ENCODE measurements around the gene LRRC73. TPM values are rescaled to one million over a fixed set of nuclear protein-coding genes. Genes with fewer than 3 reads are reported as not detected.

The LRRC73 gene
- total RNA-seq, 1 experiment from 2014 or later, result 1.4 TPM

GRCh38 chr6:43469947-43470346 is 40.2 kb downstream of the LRRC73 start:
- ChIA-PET CTCF (interaction anchor here (1.0 to 1.4 kb wide), 3 partner anchors 14 to 183 kb away, joined by 3 to 8 read pairs (median 3); no protein-coding TSS in a partner anchor), POLR2A (no interaction called here)
- H3K27me3 Mint-ChIP-seq (ENCODE audit: low read depth), result no peaks in the 10 kb centered on the region; the same call in 1 of the 2 replicates
- H3K9me3 Mint-ChIP-seq, result no peaks in the 10 kb centered on the region
- H3K4me3 Mint-ChIP-seq, result no peak overlapping the region
- TF ChIP-seq, protein P1, sequence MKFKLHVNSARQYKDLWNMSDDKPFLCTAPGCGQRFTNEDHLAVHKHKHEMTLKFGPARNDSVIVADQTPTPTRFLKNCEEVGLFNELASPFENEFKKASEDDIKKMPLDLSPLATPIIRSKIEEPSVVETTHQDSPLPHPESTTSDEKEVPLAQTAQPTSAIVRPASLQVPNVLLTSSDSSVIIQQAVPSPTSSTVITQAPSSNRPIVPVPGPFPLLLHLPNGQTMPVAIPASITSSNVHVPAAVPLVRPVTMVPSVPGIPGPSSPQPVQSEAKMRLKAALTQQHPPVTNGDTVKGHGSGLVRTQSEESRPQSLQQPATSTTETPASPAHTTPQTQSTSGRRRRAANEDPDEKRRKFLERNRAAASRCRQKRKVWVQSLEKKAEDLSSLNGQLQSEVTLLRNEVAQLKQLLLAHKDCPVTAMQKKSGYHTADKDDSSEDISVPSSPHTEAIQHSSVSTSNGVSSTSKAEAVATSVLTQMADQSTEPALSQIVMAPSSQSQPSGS (CRISPR knock-in tag; IDR thresholded peaks at IDR 0.05; ENCODE audit: borderline replicate concordance, low read depth), result no peak
- TF ChIP-seq, protein P2, sequence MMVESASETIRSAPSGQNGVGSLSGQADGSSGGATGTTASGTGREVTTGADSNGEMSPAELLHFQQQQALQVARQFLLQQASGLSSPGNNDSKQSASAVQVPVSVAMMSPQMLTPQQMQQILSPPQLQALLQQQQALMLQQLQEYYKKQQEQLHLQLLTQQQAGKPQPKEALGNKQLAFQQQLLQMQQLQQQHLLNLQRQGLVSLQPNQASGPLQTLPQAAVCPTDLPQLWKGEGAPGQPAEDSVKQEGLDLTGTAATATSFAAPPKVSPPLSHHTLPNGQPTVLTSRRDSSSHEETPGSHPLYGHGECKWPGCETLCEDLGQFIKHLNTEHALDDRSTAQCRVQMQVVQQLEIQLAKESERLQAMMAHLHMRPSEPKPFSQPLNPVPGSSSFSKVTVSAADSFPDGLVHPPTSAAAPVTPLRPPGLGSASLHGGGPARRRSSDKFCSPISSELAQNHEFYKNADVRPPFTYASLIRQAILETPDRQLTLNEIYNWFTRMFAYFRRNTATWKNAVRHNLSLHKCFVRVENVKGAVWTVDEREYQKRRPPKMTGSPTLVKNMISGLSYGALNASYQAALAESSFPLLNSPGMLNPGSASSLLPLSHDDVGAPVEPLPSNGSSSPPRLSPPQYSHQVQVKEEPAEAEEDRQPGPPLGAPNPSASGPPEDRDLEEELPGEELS (CRISPR knock-in tag; IDR thresholded peaks at IDR 0.05), result no peak
- TF ChIP-seq ATF1 (CRISPR knock-in tag; IDR thresholded peaks at IDR 0.05) (no peak), PREB (CRISPR knock-in tag; IDR thresholded peaks at IDR 0.05; ENCODE audit: borderline replicate concordance) (no peak), E2F1 (CRISPR knock-in tag; IDR thresholded peaks at IDR 0.05) (no peak), CBFB (CRISPR knock-in tag; IDR thresholded peaks at IDR 0.05; ENCODE audit: low read depth) (no peak), HMGA2 (CRISPR knock-in tag; IDR thresholded peaks at IDR 0.05) (no peak), ZNF138 (CRISPR knock-in tag; conservative IDR thresholded peaks at IDR 0.05) (no peak), FOXP1 (CRISPR knock-in tag; IDR thresholded peaks at IDR 0.05; ENCODE audit: borderline replicate concordance) (no peak)
- H3K4me1 Mint-ChIP-seq, result peaks cover 12% of the 10 kb centered on the region
- no peak for DNase-seq (ENCODE audit: low spot score)
- no peaks in the 10 kb centered on the region for H3K36me3 Mint-ChIP-seq
- no peak for ATAC-seq
- H3K27ac Mint-ChIP-seq, result no peak overlapping the region

DNA sequence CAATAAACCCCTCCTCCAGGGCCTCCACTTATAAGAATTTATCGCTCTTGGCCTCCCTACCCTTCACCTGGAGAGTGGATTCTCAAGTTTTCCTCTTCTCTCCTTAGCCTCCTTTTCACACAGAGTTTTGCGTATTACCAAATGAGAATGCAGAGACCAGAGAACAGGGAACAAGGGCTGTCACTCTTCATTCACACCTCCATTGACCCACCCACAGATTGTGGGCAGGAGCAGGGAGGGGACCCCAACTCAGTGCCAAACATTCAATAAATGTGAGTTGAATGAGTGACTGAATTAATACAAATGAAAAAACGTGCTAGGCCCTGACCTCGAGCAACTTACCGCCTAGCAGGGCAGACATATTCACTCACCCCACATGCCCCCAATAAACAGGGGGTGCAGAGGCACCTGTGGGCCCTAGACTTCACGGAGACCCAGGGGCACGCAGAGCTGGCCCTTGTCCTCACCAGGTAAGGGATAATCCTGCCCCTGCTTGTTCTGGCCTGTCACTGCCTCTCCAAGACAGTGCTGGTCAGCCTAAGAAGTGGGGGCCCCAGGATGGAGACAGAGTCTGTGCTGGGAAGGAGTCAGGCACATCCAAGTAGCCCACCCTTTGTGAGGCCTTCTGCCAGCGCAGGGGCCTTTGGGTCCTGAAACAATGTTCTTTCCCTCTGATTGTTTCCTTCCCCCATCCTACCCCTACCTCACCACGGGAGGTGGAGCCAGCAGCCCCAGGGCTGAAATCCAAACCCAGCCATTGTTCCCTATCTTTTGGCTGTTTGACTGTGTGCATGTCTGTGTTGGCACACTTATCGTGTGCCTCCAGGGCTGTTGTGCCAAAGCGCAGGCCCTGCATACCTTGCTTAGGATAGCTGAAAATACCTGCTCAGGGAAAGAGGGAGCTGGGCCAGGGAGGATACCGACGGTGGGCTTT is 41.1 kb downstream of the LRRC73 start:
- POLR2A ChIA-PET, result no interaction called here
- Mint-ChIP-seq H3K27ac (no peak overlapping the region), H3K36me3 (no peaks in the 10 kb centered on the region), H3K27me3 (ENCODE audit: low read depth) (peaks cover 1% of the 10 kb centered on the region), H3K4me1 (peaks cover 13% of the 10 kb centered on the region), H3K9me3 (no peaks in the 10 kb centered on the region), H3K4me3 (no peak overlapping the region)
- no peak for DNase-seq (ENCODE audit: low spot score)
- TF ChIP-seq, protein P3, sequence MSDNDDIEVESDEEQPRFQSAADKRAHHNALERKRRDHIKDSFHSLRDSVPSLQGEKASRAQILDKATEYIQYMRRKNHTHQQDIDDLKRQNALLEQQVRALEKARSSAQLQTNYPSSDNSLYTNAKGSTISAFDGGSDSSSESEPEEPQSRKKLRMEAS (CRISPR knock-in tag; IDR thresholded peaks at IDR 0.05), result no peak
- TF ChIP-seq ZNF425 (CRISPR knock-in tag; conservative IDR thresholded peaks at IDR 0.05) (no peak), ZNF138 (CRISPR knock-in tag; conservative IDR thresholded peaks at IDR 0.05) (no peak), CTCF (IDR thresholded peaks at IDR 0.05) (no peak)
- TF ChIP-seq, protein P4, sequence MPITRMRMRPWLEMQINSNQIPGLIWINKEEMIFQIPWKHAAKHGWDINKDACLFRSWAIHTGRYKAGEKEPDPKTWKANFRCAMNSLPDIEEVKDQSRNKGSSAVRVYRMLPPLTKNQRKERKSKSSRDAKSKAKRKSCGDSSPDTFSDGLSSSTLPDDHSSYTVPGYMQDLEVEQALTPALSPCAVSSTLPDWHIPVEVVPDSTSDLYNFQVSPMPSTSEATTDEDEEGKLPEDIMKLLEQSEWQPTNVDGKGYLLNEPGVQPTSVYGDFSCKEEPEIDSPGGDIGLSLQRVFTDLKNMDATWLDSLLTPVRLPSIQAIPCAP (CRISPR knock-in tag; IDR thresholded peaks at IDR 0.05), result no peak
- CTCF ChIA-PET, result interaction anchor here (1.0 to 1.4 kb wide), 3 partner anchors 13 to 182 kb away, joined by 3 to 8 read pairs (median 3); no protein-coding TSS in a partner anchor
- ATAC-seq, result peak; percentile 70
